Measurements from ENCODE around the gene ZBTB7C.
A peak's percentile ranks its signal among the peaks of the same experiment; 100 is the strongest.

ZBTB7C gene

DNA sequence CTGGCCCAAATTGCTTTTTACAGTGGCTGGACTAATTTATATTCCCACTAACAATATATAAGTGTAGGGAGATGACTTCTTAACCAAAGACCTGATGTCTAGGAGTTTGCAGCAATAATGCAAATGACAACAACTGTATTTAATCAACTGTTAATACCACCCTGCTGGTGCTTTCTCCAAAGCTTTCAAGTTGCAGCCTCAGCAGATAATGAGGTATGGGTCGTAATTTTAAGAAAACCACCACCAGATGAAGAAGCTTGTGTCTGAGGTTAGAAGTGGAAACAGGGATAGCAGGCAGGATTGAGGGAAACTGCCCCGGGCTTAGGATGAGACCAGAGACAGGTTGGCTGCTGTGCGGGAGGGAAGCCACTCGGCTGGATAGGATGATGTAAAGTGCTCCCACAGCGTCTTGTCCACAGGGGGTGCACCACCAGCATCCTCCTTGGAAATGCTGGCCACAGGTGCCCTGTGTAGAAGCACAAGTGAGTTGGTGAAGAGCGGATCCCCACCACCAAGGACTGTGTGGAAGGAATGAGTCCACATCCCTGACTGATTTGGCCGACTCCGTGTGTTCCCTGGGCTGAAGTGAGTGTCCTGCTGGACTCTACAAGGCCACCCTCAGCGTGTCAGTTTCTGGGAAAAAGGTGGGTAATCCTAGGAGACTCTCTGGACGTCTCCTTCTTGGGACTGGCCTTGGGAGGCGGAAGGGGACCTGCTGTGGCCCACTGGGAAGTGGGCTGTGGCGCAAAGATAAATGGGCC lies 402.6 kb downstream of the ZBTB7C start:
- no peak for DNase-seq

DNA sequence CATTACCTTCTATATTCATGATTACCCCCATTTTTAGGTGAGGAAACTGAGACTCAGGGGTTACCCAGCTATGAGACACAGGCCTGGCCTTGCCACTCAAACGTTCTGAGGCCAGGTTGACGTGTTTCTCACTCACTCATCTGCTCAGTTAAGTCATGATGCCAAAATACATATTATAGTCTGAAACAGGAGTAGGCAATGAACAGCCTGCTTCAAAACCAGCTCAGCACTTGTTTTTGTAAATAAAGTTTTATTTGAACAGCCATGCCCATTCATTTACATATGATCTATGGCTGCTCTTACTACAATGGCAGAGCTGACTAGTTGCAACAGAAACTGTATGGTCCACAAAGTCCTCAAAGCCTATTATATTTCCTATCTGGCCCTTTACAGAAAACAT lies 404.6 kb downstream of the ZBTB7C start:
- no peak for DNase-seq

- no peak for DNase-seq
Measured at GRCh38 chr18:48003426-48004349, 405.5 kb downstream of the ZBTB7C start.

DNA sequence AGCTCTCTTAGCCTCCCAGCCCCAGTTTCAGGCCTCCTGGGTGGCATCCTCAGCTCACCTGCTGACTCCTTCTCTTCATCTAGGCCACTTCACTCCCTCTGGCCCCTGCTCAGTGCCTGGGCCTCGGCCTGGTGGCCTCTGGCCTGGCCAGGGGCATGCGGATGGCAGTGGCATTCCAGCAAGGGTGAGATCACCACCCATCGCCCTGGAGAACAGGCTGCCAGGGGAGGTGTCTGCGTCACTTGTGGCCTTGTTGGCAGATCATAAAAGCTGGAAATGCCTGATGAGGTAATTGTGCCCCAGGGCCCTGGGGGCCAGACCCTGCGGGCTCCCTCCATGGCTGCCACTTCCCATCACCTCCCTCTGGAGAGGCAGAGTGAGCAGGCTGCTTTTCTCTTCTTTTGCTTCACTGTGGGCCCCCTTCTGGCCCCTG lies 406.2 kb downstream of the ZBTB7C start:
- no peak for DNase-seq

DNA sequence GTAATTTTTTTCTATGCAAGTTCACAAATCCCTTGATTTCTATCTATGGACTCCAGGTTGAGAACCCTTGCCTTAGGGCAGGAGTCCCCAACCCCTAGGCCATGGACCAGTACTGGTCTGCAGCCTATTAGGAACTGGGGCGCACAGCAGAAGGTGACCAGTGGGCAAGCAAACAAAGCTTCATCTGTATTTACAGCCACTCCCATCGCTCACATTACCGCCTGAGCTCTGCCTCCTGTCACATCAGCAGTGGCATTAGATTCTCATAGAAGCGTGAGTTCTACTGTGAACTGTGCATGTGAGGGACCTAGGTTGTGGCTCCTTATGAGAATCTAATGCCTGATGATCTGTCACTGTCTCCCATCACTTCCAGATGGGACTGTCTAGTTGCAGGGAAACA lies 408.5 kb downstream of the ZBTB7C start:
- no peak for DNase-seq

DNA sequence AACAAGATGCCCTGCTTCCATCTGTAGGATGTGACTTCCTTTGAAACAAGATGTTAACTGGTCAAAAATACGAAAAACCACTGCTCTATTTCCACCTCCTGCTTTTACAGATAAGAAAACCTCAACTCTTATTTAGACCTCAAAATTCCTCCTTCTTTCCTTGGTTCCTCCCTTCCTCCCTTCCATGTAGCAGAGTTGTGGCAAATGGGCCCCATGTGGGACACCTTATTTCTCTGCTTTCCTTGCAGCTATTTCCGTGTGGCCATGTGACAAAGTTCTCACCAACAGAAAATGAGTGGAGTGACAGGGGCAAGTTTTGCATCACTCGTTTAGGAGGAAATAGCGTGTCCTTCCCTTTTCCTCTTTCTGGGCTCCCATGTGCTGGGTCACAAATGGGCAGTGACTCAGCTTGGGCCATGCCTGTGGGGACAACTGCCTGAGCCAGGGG lies 409.4 kb downstream of the ZBTB7C start:
- DNase-seq: no peak

- DNase-seq: no peak
Measured at GRCh38 chr18:47997338-47997780, 411.8 kb downstream of the ZBTB7C start.

- DNase-seq: no peak
Measured at GRCh38 chr18:47996091-47996541, 413.1 kb downstream of the ZBTB7C start.

DNA sequence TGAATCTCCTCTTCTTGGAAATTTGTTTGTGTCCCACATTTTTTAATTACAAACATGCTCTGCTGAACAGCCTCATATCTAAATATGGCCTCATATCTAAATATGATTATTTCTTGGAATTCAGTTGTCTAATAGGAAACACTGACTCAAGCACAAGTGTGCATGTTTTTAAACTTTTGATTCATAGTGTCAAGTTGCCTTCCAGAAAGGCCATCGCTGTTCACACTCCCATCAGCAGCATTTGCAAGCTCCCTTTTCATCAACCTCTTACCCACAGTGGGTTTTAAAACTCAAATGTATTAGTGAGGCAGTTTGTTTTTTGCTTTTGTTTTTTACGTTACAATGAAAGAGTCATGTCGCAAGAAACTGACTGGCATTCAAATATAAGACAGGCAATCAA lies 413.5 kb downstream of the ZBTB7C start:
- DNase-seq: no peak

- DNase-seq: no peak
Measured at GRCh38 chr18:47993409-47993808, 415.8 kb downstream of the ZBTB7C start.

DNA sequence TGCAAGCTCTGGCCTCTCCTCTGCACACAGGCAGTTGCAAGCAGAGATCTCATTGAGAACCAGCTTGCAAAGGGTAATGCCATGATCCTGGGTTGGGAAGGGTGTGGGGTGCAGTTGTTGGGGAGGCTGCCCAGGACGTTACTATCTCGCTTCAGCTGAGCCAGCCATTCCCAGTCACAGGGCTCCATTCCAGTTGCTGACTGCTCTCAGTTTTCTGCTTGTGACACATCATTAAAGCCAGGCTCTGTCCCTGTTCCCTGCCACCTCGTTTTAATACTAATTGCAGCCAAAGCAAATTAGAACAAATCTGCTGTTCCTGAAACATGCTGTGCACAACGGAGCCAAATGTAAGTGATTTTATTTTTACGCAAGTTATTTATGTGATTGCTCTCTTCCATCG lies 416.2 kb downstream of the ZBTB7C start:
- no peak for DNase-seq

DNA sequence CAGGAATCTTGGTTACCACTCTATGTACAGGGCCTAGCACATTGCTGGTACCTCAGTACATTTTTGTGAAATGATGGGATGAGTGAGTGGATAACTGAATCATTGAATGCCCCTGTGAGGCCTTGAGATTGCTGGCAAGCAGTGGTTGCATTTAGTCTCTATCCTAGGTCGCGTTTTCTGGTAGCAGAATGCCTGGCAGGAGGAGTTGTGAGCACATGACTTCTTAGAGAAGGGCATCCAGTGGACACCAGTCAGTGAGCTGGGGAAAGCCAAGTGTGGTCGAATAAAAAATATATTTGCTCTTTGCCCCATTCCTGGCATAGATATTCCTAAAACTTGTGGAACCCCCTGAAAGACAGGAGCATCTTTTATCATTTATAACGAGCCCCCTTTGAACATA lies 416.9 kb downstream of the ZBTB7C start:
- no peak for DNase-seq

DNA sequence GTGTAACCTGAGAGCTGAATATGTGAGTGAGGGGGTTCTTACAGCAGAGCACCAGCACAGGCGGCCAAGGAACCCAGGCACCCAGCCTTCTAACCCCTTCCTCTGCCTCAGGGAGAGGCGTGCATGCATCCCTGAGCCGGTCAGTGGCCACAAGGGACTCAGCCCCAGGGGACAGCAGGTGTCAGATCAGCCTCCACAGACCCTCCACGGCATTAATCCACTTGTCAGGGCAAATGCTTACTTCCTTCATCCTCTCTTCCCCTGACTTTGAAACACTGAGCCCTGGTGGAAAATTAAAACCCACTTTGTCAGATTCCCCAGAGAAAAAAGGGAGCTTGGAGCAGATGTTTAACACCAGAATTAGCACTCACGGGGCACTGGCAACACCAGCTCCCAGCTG lies 418.2 kb downstream of the ZBTB7C start:
- DNase-seq: no peak

- no peak for DNase-seq
Measured at GRCh38 chr18:47987388-47987699, 421.8 kb downstream of the ZBTB7C start.

GRCh38 chr18:47986620-47987387 lies 422.4 kb downstream of the ZBTB7C start:
- DNase-seq: peak in 1 of 2 experiments; percentile 19

DNA sequence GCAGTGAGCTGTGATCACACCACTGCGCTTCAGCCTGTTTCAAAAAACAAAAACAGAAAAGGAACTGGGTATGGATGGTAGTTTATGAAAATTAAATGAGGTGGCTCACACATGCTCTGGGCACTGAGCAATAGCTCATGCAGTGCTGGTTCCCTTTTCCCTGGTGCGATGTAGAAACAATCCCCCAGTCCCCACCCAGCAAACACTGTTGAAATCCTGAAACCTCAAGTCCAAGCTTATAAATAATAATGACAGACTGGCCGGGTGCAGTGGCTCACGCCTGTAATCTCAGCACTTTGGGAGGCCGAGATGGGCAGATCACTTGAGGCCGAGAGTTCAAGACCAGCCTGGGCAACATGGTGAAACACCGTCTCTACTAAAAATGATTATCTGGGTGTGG lies 423.3 kb downstream of the ZBTB7C start:
- no peak for DNase-seq

- DNase-seq: no peak
Measured at GRCh38 chr18:47984991-47985390, 424.2 kb downstream of the ZBTB7C start.

GRCh38 chr18:47983946-47984345 lies 425.2 kb downstream of the ZBTB7C start:
- DNase-seq: peak; percentile 70 to 79

DNA sequence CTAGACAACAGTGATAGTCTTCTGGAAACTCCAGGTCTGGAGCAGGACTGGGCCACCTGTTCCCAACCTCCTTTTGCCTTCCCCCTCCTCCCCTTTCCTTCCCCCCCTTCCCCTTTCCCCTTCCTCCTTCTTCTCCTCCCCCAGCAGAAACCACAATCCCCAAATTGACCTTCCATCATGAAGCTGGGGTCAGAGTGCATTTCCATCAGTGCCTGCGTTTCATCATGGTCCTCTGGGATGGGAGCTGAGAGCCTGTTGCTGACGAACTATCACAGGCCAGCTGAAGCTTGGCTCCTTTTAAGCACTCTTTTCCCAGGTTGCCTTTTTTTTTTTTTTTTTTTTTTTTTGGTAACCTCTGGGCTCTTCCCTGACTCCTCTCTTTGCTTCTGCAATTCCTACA lies 426.1 kb downstream of the ZBTB7C start:
- no peak for DNase-seq

DNA sequence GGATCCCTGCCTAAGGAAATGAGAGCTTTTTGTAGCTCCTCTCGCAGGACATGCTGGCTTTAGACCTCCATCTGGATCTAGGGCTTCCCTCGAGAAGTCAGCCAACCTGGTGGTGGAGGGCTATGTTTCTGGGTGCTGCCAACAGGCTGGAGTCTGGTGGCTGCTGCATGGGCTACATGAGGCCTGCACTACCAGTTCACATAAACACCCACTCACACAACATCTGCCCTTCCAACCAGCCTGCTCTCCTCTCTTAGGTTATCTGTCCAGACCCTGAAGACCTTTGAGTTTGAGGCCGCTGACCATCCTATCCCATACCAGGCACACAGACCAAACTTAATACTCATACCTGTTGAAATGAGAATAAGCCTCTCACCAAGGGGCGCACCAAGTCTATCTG lies 427.4 kb downstream of the ZBTB7C start:
- DNase-seq: no peak

DNA sequence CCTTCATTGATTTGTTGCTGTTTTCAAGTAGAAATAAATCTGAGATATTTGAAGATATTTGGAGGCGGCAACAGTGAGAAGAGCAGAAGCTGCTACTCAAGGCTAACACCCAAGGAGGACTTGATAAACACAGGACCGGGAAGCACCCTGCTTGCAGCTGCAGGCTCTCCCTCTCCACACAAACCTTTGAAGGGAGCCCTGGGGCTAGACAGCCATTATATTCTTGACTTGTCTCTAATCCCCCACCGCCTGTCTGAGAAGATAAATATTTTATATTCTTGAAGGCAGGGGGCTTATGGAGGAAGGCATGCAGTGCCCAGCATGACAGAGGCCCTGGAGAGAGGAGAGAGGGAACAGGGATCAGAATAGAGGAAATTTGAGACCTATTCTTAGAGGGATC lies 427.9 kb downstream of the ZBTB7C start:
- no peak for DNase-seq

DNA sequence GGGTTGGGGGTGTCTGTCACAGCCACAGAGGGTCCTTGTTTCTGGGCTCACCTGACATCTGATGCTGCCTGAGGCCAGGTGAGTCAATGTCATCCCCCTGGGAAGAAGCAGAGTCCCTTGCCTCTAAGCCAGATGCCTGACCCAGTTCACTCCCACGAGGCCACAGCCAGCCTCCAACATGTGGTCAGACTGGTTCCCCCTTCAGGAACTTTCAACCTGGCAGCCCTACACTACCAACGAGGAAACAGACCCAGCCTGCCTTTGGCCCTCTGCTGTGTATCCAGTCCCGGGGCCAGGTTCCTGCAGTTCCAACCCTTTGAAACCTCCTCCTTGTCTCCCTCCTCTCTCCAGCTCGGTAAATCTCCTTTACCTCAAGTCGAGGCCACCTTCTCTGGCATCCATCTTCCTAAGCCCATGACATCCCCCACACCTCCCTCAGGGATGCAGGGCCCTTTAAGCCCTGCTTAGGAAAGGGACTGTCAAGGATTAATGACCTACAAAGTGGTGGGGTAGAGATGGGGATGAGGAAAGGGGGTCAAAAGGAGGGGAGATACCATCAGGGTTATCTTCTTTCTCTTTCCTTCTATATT lies 429.5 kb downstream of the ZBTB7C start:
- DNase-seq: peak in 1 of 2 experiments; percentile 43

DNA sequence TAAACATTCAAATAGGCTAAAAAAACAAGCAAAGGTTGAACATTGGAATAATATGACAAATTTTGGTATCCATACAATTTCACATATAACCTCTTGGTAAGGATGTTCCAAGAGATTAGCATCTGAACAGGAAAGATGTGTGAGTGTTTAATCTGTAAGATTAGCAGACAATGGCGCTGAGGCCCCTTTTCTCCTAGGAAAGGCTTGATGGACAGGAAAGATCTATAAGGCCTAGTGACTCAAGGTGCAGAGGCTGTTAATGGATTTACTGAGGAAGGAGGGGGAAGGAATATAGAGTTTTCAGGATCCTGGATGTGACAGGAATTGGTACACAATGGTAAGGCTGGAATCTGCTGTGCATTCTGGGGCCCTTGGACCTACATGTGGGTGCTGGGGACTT lies 430.6 kb downstream of the ZBTB7C start:
- no peak for DNase-seq
